Activated naive CD8-positive, alpha-beta T cell treated with anti-CD3 and anti-CD28 coated beads, Interleukin-2, amount 50 U/mL, for 16 hours (primary cell): ENCODE data around the gene CRYZL1.
"Not testable (repeated sequence)": the region's sequence is repeated elsewhere in the genome, so short reads cannot be mapped to it uniquely, and the experiment has no call there.

ENCODE experiments used
- DNase-seq: peaks from one replicate; pipeline ENCODE4 v3.0.0-alpha.2; 2020; ENCODE audit warnings: low read depth, low spot score

The CRYZL1 gene

GRCh38 chr21:33634254-33634653 is 7.3 kb downstream of the CRYZL1 start:
- no peak for DNase-seq

- DNase-seq: not testable (repeated sequence)
These were observed 15.4 kb downstream of the CRYZL1 start for GRCh38 chr21:33626151-33626550.

- DNase-seq: no peak
These were observed 19.3 kb downstream of the CRYZL1 start for GRCh38 chr21:33622253-33622652.

GRCh38 chr21:33619726-33620125 is 21.8 kb downstream of the CRYZL1 start:
- DNase-seq: no peak

- DNase-seq: no peak
These were observed 23.1 kb downstream of the CRYZL1 start for GRCh38 chr21:33618407-33618806.

GRCh38 chr21:33617565-33617964 is 24.0 kb downstream of the CRYZL1 start:
- DNase-seq: not testable (repeated sequence)

GRCh38 chr21:33611006-33611744 is 30.4 kb downstream of the CRYZL1 start:
- no peak for DNase-seq

- DNase-seq: no peak
These were observed 33.0 kb downstream of the CRYZL1 start for GRCh38 chr21:33608559-33608958.

GRCh38 chr21:33598051-33598450 is 43.5 kb downstream of the CRYZL1 start:
- DNase-seq: no peak

GRCh38 chr21:33588485-33589335 is 52.8 kb downstream of the CRYZL1 start, which contains the start of gene DONSON:
DONSON (minus strand) TSS chr21:33588684; CDS start chr21:33588641, 43 bp downstream.
- DNase-seq: peak; percentile 64

- DNase-seq: no peak
These were observed 53.6 kb downstream of the CRYZL1 start for GRCh38 chr21:33587792-33588484.

GRCh38 chr21:33586927-33587326 is 54.6 kb downstream of the CRYZL1 start:
- DNase-seq: no peak

- no peak for DNase-seq
These were observed 57.1 kb downstream of the CRYZL1 start for GRCh38 chr21:33584455-33584854.

GRCh38 chr21:33578959-33579542 is 62.5 kb downstream of the CRYZL1 start:
- DNase-seq: no peak

- DNase-seq: no peak
These were observed 63.3 kb downstream of the CRYZL1 start for GRCh38 chr21:33578214-33578613.

- DNase-seq: not testable (repeated sequence)
These were observed 64.8 kb downstream of the CRYZL1 start for GRCh38 chr21:33576741-33577141.

GRCh38 chr21:33572350-33572749 is 69.2 kb downstream of the CRYZL1 start:
- DNase-seq: no peak

GRCh38 chr21:33569991-33570390 is 71.5 kb downstream of the CRYZL1 start:
- DNase-seq: no peak

GRCh38 chr21:33568448-33568847 is 73.1 kb downstream of the CRYZL1 start:
- no peak for DNase-seq

GRCh38 chr21:33567914-33568313 is 73.6 kb downstream of the CRYZL1 start:
- no peak for DNase-seq

GRCh38 chr21:33566514-33566913 is 75.0 kb downstream of the CRYZL1 start:
- DNase-seq: no peak

GRCh38 chr21:33562389-33562788 is 79.2 kb downstream of the CRYZL1 start:
- DNase-seq: no peak
